Muscle of arm (tissue), 12 donors: ENCODE measurements around the gene MACROD2. TPM values are rescaled to one million over a fixed set of nuclear protein-coding genes. Genes with fewer than 3 reads are reported as not detected.
"Not testable (repeated sequence)": the region's sequence is repeated elsewhere in the genome, so short reads cannot be mapped to it uniquely, and the experiment has no call there.

Source experiments
- DNase-seq: peaks from one replicate; pipeline ENCODE4 v3.0.0-alpha.2; 2013
- polyA plus RNA-seq, 12 donors: library from polyadenylated mRNA; unstranded; fragments of 120-200 nt; gene quantifications; one replicate each; pipeline ENCODE4 v1.2.1, GENCODE V29; 2013; ENCODE audit not compliant: insufficient read length in 12 of 12

The MACROD2 gene
- polyA plus RNA-seq, 12 donors, result 2.7 to 19.1 (median 4.0) TPM; not detected in 1

- no peak for DNase-seq
These were observed 907.2 kb downstream of the MACROD2 start for GRCh38 chr20:14902432-14903089.

DNA sequence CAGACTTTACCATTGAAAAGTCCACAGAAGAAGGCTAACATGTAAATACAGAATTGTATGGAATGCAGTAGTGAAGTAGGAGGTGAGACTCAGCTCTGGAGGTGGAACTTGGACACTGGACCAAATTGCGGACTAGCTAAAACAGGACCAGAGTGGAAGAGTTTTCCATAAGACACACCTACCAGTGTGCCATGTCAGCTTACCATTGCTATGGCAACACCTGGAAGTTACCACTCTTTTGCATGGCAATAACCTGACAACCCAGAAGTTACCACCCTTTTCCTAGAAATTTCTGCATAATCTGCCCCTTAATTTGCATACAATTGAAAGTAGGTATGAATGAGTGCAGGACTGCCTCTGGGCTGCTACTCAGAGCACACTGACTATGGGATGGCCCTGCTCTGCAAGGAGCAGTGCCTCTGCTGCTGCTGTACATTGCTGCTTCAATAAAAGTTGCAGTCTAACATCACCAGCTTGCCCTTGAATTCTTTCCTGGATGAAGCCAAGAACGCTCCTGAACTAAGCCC lies 911.7 kb downstream of the MACROD2 start:
- DNase-seq, result no peak

- DNase-seq, result no peak
These were observed 914.8 kb downstream of the MACROD2 start for GRCh38 chr20:14910126-14910525.

GRCh38 chr20:14913896-14914620 lies 918.7 kb downstream of the MACROD2 start:
- peak; percentile 60 for DNase-seq

GRCh38 chr20:14914633-14915032 lies 919.3 kb downstream of the MACROD2 start:
- DNase-seq, result peak; percentile 19

- peak; percentile 18 for DNase-seq
These were observed 920.0 kb downstream of the MACROD2 start for GRCh38 chr20:14915356-14915755.

GRCh38 chr20:14916360-14916920 lies 921.1 kb downstream of the MACROD2 start:
- peak; percentile 23 for DNase-seq

- no peak for DNase-seq
These were observed 923.0 kb downstream of the MACROD2 start for GRCh38 chr20:14918281-14918680.

DNA sequence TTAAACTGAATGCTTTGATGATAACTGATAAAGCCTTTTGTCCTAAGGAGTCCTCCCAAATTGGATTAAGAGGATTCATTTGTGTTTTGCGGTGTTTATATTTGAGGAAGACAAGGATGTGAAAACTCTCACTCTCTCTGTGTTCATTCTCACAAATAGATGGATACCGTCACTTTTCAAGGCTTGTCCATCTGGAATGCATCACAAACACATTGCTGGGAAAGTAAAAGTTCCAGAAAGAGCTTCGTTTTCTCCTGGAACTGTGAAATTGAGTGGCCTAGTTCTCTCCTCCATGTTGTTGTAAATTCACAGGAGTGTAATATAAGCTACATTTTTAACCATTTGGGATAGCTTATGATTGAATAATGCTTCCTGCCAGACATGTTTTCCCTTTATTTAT lies 923.7 kb downstream of the MACROD2 start:
- peak; percentile 58 for DNase-seq

DNA sequence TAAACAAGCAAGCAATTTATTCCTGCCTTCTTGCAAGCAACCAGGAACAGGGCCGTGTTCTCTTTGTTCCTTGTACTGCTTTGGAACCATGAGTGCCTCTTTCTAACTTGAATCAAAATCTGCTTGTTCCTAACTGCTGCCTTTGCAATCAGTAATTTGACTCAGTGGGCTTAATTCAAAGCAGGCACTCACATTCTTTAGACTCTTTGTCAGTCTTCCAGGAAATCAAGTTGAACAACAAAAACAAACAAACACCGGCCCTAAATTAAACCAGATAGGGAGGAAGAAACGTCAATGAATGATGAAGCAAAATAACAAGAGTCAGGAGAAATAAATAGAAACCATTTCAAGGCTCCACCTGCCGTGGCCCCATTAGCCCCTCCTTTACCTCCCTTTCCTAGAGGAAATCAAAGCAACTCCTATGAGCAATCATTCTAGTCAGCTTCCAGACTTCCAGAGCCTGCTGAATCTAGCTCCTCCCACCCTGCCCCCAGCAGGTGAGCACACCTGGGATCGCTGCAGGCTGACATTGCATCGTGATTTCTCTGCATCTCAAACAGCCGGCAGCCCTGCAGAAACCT lies 924.3 kb downstream of the MACROD2 start:
- DNase-seq, result no peak

DNA sequence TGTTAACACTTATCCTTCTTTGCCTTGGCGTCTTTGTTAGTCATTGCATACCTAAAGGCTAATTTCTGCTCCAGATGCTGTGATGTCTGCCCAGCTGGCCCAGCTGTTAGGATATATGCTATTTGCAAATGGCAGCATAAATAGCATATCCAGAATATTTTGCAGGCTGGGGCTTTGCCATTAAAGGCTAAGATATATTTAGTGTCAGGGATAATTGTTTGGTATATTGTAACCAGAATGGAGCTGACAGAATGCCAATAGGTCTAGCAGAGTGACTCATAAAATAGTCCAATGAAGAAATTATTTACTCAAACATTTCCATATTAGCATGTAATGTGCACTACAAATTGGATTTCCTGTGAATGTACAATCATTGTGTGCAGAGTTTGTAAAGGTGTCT lies 926.2 kb downstream of the MACROD2 start:
- DNase-seq, result peak; percentile 29

DNA sequence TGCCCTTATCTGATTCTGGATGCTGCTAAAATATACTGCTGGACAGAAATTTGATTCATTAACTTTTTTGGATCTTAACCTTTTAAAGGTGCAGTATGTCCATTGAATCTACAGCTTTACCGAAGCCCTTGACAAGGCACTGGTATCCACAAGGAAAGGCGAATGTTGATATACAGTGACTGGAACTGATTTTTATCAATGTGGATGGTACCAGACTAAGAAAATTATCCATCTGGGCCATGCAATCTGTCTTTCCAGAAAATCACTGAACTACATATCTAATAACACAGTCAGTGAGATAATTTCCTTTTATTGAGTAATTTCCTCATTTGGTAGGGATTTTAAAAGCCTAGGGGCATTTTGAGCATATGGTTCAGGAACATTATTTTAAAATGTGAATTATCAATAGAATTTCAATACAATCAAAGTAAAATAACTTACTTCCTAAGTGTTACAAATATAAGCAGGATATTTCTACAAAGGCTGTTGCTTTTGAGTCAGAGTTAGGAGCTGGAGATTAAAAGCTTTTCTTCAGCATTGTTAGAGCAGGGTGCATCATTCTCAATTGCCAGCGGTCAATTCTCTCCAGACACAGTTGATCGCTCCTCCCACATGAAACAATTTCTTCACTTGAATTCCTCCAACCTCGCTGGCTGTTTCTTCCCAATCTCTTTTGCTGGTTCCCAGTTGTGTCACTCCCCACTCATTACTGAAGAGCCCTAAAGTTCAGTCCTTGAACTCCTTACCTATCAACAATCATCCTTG lies 927.4 kb downstream of the MACROD2 start:
- no peak for DNase-seq

- DNase-seq, result no peak
These were observed 929.1 kb downstream of the MACROD2 start for GRCh38 chr20:14924433-14924832.

DNA sequence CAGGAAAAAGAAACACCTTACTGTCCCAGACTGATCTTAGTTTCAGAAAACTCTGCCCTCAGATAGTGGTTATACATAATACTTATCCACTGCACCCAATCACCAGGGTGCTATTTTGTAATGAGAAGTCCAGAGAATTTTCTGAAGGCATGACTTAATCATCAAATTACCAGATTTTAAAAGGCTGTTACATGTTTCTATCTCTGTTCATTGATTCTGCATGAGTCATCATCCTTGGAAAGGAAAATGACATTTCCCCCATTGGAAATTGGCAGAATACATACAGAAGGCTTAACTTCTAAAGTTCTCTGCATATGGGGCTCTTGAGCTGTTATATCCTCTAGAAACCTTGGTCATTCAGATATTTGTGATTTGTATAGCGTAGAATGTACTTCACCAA lies 930.0 kb downstream of the MACROD2 start:
- peak; percentile 23 for DNase-seq

- DNase-seq, result not testable (repeated sequence)
These were observed 931.1 kb downstream of the MACROD2 start for GRCh38 chr20:14926436-14926835.

DNA sequence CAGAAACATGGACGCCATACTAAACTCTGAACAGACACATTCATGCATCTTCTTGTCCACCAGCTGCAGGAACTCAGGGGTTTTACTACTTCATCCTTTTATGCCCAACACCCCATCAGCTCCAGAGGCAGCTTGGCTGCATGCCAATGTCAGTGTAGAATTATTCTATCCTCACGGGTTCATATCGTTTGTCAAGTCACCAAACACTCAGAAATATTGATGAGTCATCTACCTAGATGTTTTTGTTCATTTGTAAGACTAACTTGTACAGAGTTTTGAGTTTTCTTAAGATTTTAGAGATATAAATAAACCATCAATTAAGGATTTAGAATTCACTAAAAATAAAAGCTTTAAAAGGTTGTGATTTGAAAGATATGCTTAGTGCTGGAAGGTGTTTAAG lies 932.8 kb downstream of the MACROD2 start:
- DNase-seq, result no peak

GRCh38 chr20:14929388-14929787 lies 934.1 kb downstream of the MACROD2 start:
- DNase-seq, result no peak

DNA sequence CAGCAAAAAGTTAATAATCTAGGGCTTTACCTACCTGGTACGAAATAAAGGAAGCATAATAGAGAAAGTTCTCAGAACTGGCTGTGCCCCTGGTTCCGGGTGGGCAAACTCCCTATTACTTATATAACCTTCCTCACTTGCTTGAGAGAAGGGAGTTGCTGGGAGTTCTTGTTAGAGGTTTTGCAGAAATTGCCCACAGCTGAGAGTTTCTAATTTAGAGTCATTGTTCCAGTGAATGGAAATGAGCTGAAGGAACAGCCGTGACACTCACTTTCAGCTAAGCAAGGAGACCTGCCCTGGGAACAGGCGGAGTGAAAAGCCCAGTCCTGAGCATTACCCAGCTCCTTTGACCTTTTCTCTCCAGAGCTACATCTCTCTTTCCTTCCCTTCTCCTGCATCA lies 936.7 kb downstream of the MACROD2 start:
- no peak for DNase-seq

DNA sequence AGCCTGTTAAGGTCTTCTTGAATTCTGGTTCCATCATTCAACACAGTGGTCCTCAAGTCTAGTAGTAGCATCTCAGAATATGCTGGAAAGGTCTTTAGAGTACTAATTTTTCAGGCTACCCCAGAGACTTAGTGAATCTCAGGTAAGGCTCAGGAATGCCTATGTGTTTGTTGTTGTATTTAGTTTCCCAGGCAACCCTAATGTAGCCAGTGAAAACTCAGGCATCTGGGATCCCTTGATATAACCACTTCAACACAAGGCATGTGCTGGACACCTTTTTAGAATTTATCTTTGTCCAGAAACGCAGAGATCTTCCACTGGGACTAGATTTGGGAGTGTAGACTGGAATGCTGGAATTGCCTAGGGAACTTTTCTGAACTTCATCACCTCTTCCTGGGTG lies 940.0 kb downstream of the MACROD2 start:
- DNase-seq, result no peak

- no peak for DNase-seq
These were observed 941.7 kb downstream of the MACROD2 start for GRCh38 chr20:14937021-14937420.

DNA sequence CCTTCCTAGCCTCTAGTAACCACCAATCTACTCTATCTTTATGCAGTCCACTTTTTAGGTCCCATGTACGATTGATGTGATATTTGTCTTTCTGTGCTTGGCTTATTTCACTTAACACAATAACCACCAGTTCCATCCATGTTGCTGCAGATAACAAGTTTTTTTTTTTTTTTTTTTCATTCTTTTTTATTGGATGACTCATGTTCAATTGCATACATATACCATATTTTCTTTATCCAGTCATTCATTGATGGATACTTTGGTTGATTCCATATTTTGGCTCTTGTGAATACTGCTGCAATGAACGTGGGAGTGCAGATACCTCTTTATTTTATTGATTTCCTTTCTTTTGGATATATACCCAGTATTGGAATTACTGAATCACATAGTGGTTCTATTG lies 942.5 kb downstream of the MACROD2 start:
- DNase-seq, result no peak

DNA sequence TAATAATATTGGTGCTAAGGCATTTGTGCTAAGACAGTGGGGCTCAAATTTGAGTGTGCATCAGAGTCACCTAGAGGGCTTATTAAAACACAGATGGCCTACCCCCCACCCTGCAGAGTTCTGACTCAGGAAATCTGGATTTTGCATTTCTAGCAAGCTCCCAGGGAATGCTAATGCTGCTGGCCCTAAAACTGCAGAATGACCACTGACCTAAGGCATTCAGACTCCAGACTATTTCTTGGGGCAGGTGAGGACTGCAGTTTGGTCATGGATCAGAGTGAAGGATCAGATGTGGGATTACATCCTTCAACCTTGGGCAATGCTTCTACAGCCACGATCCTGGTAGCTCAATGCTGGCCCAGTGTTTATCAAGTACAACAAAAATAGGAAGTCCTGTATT lies 952.2 kb downstream of the MACROD2 start:
- DNase-seq, result no peak
